Gastrocnemius medialis (tissue), 4 donors: ENCODE data around the gene TMCC3. TPM values are rescaled to one million over a fixed set of nuclear protein-coding genes. Genes with fewer than 3 reads are reported as not detected.

Experiments used
- ATAC-seq, 2 donors: fragments of 150-250 bp; one replicate each; pipeline ENCODE4 v1.9.1; 2016
- DNase-seq, 2 donors: peaks; one replicate each; pipeline ENCODE4 v3.0.0-alpha.2; 2019
- H3K27ac ChIP-seq, 4 donors: fragments of 200-600 bp; sonication (generic); 1 replicate in 1 of 4; 2 replicates in 3 of 4; pipeline ENCODE4 v1.5.1; 2016 to 2018; ENCODE audit warnings: mild to moderate bottlenecking in 2 of 4, moderate library complexity in 1 of 4
- H3K27me3 ChIP-seq, 3 donors: fragments of 200-600 bp; sonication (generic) in 2 of 3; 1 replicate in 1 of 3; 2 replicates in 2 of 3; pipeline versions ENCODE4 v1.5.1 to v1.6.0; 2016 to 2019; ENCODE audit warnings: mild to moderate bottlenecking in 1 of 3, moderate library complexity in 1 of 3
- H3K36me3 ChIP-seq, 2 donors: fragments of 200-600 bp; sonication (generic) in 1 of 2; one replicate each; pipeline ENCODE4 v1.5.1; 2017 to 2018
- H3K4me1 ChIP-seq, 2 donors: fragments of 200-600 bp; sonication (generic) in 1 of 2; one replicate each; pipeline ENCODE4 v1.5.1; 2016 to 2017; ENCODE audit warnings: mild to moderate bottlenecking in 2 of 2
- H3K4me3 ChIP-seq, 4 donors: fragments of 200-600 bp; sonication (generic) in 3 of 4; 1 replicate in 1 of 4; 2 replicates in 3 of 4; pipeline ENCODE4 v1.5.1; 2016 to 2019; ENCODE audit warnings: mild to moderate bottlenecking in 2 of 4
- H3K9me3 ChIP-seq, 3 donors: fragments of 200-600 bp; sonication (generic) in 2 of 3; 1 replicate in 1 of 3; 2 replicates in 2 of 3; pipeline ENCODE4 v1.5.1; 2016 to 2019
- CTCF ChIP-seq, 5 experiments: fragments of 450-650 bp in 3 of 5; fragments of 200-600 bp in 2 of 5; sonication (generic) in 2 of 5; IDR thresholded peaks in 4 of 5; conservative IDR thresholded peaks in 1 of 5; 1 replicate in 4 of 5; 2 replicates in 1 of 5; pipeline ENCODE4 v1.5.1; 2016 to 2019; ENCODE audit warnings: antibody characterized with exemption in 5 of 5, mild to moderate bottlenecking in 3 of 5, moderate library complexity in 3 of 5
- POLR2A ChIP-seq, 2 donors: fragments of 450-650 bp; IDR thresholded peaks; one replicate each; pipeline ENCODE4 v1.6.1; 2017; ENCODE audit warnings: antibody characterized with exemption in 2 of 2, mild to moderate bottlenecking in 2 of 2, moderate library complexity in 2 of 2
- in situ Hi-C, 4 donors: fragments of 200-750 bp; cut with MboI; loops; one replicate each; pipeline versions ENCODE4 v1.15.0 to v1.8.0; 2017; ENCODE audit warnings: low sequenced_read_pairs in 4 of 4
- intact Hi-C: fragments of 100-400 bp; cut with DNase I; formaldehyde crosslinking; loops from one replicate; pipeline ENCODE4 v1.15.1; 2023; ENCODE audit warnings: low total_unique reads
- total RNA-seq, 4 donors: library from RNA; depleted of rRNA; stranded (reverse); fragments of >200 nt; gene quantifications; one replicate each; pipeline versions ENCODE4 v1.1.0 to v1.2.3, GENCODE V29; 2016

Gene TMCC3
- total RNA-seq, 4 donors from 2014 or later: 17.2 to 51.6 (median 39.5) TPM

GRCh38 chr12:94640134-94640928, 10.0 kb downstream of the TMCC3 start:
- Histone ChIP-seq H3K27me3 (no peaks in the 10 kb centered on the region), H3K27ac (peak overlapping the region in 2 of 4 donors; percentile 49 to 83), H3K9me3 (no peaks in the 10 kb centered on the region), H3K36me3 (no peaks in the 10 kb centered on the region), H3K4me1 (peaks cover 64 to 75% of the 10 kb centered on the region in 2 donors), H3K4me3 (no peak overlapping the region)
- no peak for ATAC-seq
- in situ Hi-C loops: no loop called here
- no peak for DNase-seq
- intact Hi-C loops: loop anchor here (10.0 kb wide), 2 partner anchors 574 to 976 kb away; partner anchors contain the start of genes FGD6 and VEZT
- TF ChIP-seq CTCF (IDR thresholded peaks at IDR 0.05 in 4 of 5, conservative IDR thresholded peaks at IDR 0.05 in 1 of 5) (no peak), POLR2A (IDR thresholded peaks at IDR 0.05) (no peak)

GRCh38 chr12:94638521-94638920, 11.8 kb downstream of the TMCC3 start:
- intact Hi-C loops: no loop called here
- ATAC-seq: no peak
- no peak overlapping the region for H3K4me3 ChIP-seq
- no peaks in the 10 kb centered on the region for H3K9me3 ChIP-seq
- peak overlapping the region; percentile 39 to 83 (median 66) for H3K27ac ChIP-seq
- no peak for DNase-seq
- H3K4me1 ChIP-seq: peaks cover 64 to 74% of the 10 kb centered on the region in 2 donors
- no peaks in the 10 kb centered on the region for H3K27me3 ChIP-seq
- in situ Hi-C loops: no loop called here
- TF ChIP-seq POLR2A (IDR thresholded peaks at IDR 0.05) (no peak), CTCF (IDR thresholded peaks at IDR 0.05 in 4 of 5, conservative IDR thresholded peaks at IDR 0.05 in 1 of 5) (no peak)
- no peaks in the 10 kb centered on the region for H3K36me3 ChIP-seq

DNA sequence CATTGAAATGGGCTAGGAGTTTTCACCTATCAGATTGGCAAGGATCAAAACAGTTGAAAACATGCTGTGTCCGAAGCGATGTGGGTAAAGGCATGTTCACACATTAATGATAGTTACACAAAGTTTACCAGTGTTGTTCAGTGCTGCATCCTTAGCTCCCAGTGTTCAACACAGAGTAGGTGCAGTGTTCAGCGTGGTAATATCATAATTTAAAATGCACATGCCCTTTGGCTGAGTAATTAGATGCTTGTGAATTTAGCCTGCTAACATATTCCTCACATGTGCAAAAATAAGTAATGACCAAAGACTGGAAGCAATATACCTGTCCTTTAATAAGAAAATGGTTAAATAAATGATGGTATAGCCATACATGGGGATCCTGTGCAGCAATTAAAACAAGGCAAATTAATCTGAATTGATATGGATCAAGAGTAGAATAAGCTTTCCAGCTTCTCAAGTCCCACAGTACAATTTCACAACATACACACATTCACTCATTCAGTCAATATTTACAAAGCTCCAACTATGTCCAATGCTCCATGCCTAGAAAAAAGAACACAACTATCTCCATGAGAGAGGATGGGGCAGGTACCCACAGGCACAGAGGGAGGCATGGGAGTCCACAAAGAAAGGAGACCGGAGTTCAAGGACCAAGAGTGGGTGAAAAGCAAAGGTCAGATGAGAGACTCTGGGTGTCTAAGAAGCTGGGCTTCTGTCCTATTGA, 12.8 kb downstream of the TMCC3 start:
- no peak overlapping the region for H3K4me3 ChIP-seq
- no peak for DNase-seq
- H3K9me3 ChIP-seq: no peaks in the 10 kb centered on the region
- peaks cover 64 to 70% of the 10 kb centered on the region in 2 donors for H3K4me1 ChIP-seq
- H3K27me3 ChIP-seq: no peaks in the 10 kb centered on the region
- TF ChIP-seq POLR2A (IDR thresholded peaks at IDR 0.05) (no peak), CTCF (IDR thresholded peaks at IDR 0.05 in 4 of 5, conservative IDR thresholded peaks at IDR 0.05 in 1 of 5) (no peak)
- H3K27ac ChIP-seq: peak overlapping the region; percentile 65 to 83 (median 76)
- H3K36me3 ChIP-seq: no peaks in the 10 kb centered on the region
- in situ Hi-C loops (no loop called here), intact Hi-C loops (no loop called here)
- ATAC-seq: peak in 1 of 2 donors; percentile 3

DNA sequence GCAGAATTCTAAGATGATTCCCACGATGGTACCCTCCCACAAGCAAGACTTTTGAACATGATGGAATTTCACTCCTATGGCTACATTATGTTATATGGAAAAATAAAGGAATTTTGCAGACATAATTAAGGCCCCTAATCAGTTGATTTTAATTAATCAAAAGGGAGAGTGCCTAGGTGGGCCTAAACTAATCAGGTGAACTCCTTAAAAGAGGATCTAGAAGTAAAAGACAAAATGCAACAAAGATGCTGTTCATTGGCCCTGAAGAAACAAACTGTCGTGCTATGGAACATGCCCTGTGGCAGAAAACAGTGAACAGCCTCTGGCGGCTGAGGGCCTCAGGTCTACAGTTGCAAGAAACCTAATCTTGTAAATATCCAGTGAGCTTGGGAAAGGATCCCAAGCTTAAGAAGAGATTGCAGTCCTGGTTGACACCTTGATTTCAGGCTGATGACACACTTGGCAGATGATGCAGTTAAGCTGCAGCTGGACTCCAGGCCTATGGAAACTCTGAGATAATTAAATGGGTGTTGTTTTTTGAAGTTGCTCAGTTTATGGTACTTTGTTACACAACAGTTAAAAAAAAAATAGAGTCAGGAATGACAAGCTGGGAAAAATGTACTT, 13.8 kb downstream of the TMCC3 start:
- TF ChIP-seq POLR2A (IDR thresholded peaks at IDR 0.05): peak in 1 of 2 donors; percentile 28
- no peak for TF ChIP-seq CTCF (IDR thresholded peaks at IDR 0.05 in 4 of 5, conservative IDR thresholded peaks at IDR 0.05 in 1 of 5)
- Histone ChIP-seq H3K4me3 (no peak overlapping the region), H3K36me3 (no peaks in the 10 kb centered on the region), H3K4me1 (peaks cover 63 to 71% of the 10 kb centered on the region in 2 donors), H3K9me3 (no peaks in the 10 kb centered on the region), H3K27me3 (no peaks in the 10 kb centered on the region), H3K27ac (peak overlapping the region; percentile 65 to 83 (median 76))
- DNase-seq: peak; percentile 71 to 72
- ATAC-seq: peak; percentile 95 to 97
- intact Hi-C loops (no loop called here), in situ Hi-C loops (no loop called here)
